Psoas muscle (tissue), 8 donors: ENCODE data around the gene TH. TPM values are rescaled to one million over a fixed set of nuclear protein-coding genes. Genes with fewer than 3 reads are reported as not detected.
A peak's percentile ranks its signal among the peaks of the same experiment; 100 is the strongest.

Source experiments
- ATAC-seq, 4 donors: fragments of 200-7000 bp; cut with Tn5 transposase; one replicate each; pipeline ENCODE4 v1.9.1; 2020; ENCODE audit warnings: moderate library complexity in 3 of 4, mild to moderate bottlenecking in 2 of 4
- DNase-seq, 2 donors: peaks; one replicate each; pipeline ENCODE4 v3.0.0-alpha.2; 2020
- H3K27ac ChIP-seq: fragments of 200-600 bp; one replicate; pipeline ENCODE4 v1.8.0; 2022
- H3K27me3 ChIP-seq, 3 donors: fragments of 200-600 bp in 1 of 3; one replicate each; pipeline versions ENCODE4 v1.6.1 to v1.8.0; 2013 to 2022; ENCODE audit warnings: low read length in 2 of 3, mild to moderate bottlenecking in 2 of 3, moderate library complexity in 1 of 3; ENCODE audit not compliant: insufficient read depth in 3 of 3
- H3K36me3 ChIP-seq, 2 donors: fragments of 200-600 bp in 1 of 2; one replicate each; pipeline versions ENCODE4 v1.6.1 to v1.8.0; 2013 to 2022; ENCODE audit warnings: low read depth in 1 of 2, mild to moderate bottlenecking in 1 of 2, moderate library complexity in 1 of 2; ENCODE audit not compliant: insufficient read depth in 1 of 2
- H3K4me1 ChIP-seq: fragments of 200-600 bp; one replicate; pipeline ENCODE4 v1.8.0; 2022
- H3K4me3 ChIP-seq: fragments of 200-600 bp; one replicate; pipeline ENCODE4 v1.8.0; 2022; ENCODE audit warnings: mild to moderate bottlenecking
- H3K9me3 ChIP-seq: fragments of 200-600 bp; one replicate; pipeline ENCODE4 v1.8.0; 2022
- WGBS, 3 donors: extraction: QIAGEN DNeasy Blood & Tissue Kit; methylation state at CpG; one replicate each; pipeline versions ENCODE4 v1.1.6 to v1.1.7; 2013; 5-methylcytosine and 5-hydroxymethylcytosine counted together
- intact Hi-C, 2 donors: fragments of 100-400 bp; cut with DNase I; formaldehyde crosslinking; loops; one replicate each; pipeline versions ENCODE4 v1.11.0 to v1.14.2; 2022
- polyA plus RNA-seq, 3 donors: library from polyadenylated mRNA; stranded (reverse); fragments of 200-250 nt; gene quantifications; one replicate each; pipeline ENCODE4 v1.2.3, GENCODE V29; 2013
- total RNA-seq, 4 donors: library from RNA; stranded (reverse); fragmentation: NEBNext Ultra II Directional in 2 of 4; extraction: Animal tissue kit (Norgen Biotek cat#: 25700) in 2 of 4; gene quantifications; one replicate each; pipeline versions ENCODE4 v1.2.1 to v1.2.4, GENCODE V29; 2021 to 2023
- TF ChIP-seq, protein P1 (sequence below): fragments of 200-600 bp; IDR thresholded peaks from one replicate; pipeline ENCODE4 v1.8.0; 2022; ENCODE audit warnings: antibody characterized with exemption
- donor health status: healthy with polysubstance abuse.
- donor health status: DM: no; HTN: no; CAD: no; lungs with moderate emphysema.
- donor health status: Bipolar disorder and iron deficiency.
- donor health status: healthy.
- donor health status: DM: yes; HTN: yes; CAD: no.
- donor health status: DM: no; HTN: no; CAD: no.
- donor health status: DM: no; HTN: no; CAD: no.
- donor health status: DM: yes; HTN: yes; CAD: no.

Gene TH
- total and polyA plus RNA-seq, 7 donors = 0.16 to 0.34 TPM; not detected in 5

DNA sequence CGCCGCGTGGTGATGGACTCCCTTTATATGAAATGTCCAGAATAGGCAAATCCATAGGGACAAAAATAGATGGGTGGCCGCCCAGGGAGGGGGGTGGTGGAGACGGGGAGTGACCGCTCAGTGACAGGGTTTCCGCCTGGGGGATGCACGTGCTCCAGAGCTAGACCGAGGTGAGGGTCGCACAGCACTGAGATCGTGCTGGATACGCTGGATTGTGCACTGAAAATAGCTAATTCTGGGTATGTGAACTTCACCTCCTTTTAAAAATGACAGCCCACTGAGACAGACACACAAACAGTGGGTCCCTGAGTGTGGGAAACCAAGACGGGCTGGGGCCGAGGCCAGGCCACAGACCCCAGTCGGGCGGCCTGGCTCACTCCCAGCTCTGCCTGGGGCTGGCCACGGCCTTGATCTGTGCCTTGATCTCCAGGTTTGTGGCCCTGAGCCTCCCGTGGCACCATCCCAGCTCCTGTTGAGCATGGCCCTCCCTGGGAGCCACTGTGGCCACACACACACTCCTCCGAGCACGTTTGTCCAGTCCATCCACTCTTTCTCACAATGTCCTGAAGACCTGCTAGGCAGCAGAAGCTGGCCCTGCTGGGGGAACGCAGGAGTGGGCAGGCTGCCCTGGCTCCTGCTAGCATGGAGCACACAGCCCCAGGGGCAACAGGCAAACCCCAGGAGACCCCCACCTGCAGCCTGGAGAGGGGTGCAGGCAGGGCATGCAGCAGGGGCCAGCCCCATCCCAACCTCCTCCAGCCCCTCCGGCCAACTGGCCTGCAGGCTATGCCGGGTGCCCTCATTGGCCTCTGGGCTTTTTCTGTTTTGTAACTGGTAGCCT lies 41.0 kb upstream of the TH start:
- Histone ChIP-seq H3K4me1 (no peaks in the 10 kb centered on the region), H3K36me3 (no peaks in the 10 kb centered on the region), H3K4me3 (no peak overlapping the region), H3K9me3 (no peaks in the 10 kb centered on the region), H3K27ac (no peak overlapping the region), H3K27me3 (peaks cover 0 to 31% (median 7%) of the 10 kb centered on the region in 3 donors)
- DNase-seq = peak; percentile 5 to 34
- no peak for ATAC-seq
- intact Hi-C loops = no loop called here
- 81 to 89% (median 87%) methylated on average over 23 of the region's 23 CpGs for WGBS, 3 donors
- TF ChIP-seq, protein P1, sequence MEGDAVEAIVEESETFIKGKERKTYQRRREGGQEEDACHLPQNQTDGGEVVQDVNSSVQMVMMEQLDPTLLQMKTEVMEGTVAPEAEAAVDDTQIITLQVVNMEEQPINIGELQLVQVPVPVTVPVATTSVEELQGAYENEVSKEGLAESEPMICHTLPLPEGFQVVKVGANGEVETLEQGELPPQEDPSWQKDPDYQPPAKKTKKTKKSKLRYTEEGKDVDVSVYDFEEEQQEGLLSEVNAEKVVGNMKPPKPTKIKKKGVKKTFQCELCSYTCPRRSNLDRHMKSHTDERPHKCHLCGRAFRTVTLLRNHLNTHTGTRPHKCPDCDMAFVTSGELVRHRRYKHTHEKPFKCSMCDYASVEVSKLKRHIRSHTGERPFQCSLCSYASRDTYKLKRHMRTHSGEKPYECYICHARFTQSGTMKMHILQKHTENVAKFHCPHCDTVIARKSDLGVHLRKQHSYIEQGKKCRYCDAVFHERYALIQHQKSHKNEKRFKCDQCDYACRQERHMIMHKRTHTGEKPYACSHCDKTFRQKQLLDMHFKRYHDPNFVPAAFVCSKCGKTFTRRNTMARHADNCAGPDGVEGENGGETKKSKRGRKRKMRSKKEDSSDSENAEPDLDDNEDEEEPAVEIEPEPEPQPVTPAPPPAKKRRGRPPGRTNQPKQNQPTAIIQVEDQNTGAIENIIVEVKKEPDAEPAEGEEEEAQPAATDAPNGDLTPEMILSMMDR = no peak

DNA sequence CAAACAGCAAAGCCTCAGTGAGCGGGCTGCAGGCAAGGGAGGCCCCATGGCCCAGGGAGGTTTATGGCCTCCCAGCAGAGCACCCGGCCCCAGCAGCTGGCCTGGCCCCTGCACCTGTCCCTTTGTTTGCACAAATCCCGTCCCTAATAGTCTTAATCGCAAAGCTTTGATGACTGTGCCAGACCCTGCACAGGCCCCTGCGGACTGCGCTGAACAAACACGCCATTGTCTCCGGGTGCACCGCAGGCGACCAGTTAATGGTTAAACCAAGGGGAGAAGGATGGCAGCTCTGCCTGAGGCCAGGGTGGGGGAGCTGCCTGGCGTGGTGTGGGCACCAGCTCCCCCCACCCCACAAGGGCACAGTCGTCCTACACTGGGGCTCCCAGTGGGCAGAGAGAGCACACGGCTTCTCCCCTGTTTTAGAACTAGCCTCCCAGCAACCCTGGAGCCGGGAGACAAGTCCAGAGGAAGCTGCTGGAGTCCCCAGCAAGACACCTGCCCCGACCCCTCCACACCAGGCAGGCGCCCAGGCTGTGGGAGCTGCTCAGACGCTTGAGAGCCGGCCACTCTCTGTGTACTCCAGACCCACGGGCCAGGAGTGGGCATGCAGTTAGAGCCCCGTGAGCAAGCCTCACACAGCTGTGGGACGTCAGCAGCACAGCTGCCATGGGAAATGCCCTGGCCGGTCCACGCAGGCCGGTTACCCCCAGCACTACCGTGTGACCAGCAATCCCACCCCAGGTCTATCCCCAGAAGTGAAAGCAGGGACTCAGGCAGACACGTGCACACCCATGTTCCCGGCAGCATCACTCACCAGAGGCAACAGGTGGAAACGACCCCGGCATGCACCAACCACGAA lies 39.7 kb upstream of the TH start:
- H3K27me3 ChIP-seq = peaks cover 0 to 38% (median 7%) of the 10 kb centered on the region in 3 donors
- TF ChIP-seq, protein P1 = no peak
- 31 to 46% (median 36%) methylated on average over 30 of the region's 30 CpGs for WGBS, 3 donors
- DNase-seq (peak in 1 of 2 donors; percentile 36), ATAC-seq (no peak)
- H3K27ac ChIP-seq = no peak overlapping the region
- no peaks in the 10 kb centered on the region for H3K4me1 ChIP-seq
- H3K4me3 ChIP-seq = no peak overlapping the region
- H3K36me3 ChIP-seq = no peaks in the 10 kb centered on the region
- intact Hi-C loops = no loop called here
- H3K9me3 ChIP-seq = no peaks in the 10 kb centered on the region

DNA sequence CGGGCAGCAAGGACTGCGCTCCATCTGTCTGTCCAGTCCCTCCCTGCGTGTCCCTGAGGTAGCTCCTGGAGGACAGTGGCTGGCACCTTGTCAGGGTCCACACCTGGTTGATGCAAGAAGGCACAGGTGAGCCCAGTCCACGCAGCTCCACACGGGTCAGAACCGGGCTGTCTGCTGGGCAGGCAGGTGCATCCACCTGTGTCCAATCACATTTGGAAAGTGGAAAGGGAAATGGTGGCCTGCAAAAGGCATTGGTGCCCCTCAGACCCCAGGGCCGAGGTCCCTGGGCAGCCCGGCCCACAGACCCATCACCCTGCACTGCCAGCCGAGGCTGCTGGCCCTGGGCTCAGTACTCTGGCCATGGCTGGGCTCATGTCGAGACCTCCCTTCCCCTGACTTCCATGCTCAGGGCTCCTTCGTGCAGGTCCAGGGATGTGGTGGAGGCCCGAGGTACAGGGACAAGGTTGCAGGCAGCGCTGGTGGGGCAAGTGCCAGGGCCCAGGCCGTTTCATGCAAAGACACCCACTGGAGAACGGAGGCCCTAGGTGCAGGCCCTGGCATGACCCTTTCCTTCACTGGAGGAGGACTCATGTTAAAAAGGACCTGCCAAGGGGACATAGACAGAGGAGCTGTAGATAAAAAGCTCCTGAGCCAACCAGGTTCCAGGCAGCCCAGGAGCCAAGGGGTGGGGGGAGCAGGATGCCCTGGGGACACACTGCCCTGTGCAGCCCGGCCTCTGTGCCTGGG lies 38.9 kb upstream of the TH start:
- ATAC-seq = no peak
- WGBS, 3 donors = 75 to 86% (median 75%) methylated on average over 16 of the region's 16 CpGs
- DNase-seq = peak; percentile 4 to 26

DNA sequence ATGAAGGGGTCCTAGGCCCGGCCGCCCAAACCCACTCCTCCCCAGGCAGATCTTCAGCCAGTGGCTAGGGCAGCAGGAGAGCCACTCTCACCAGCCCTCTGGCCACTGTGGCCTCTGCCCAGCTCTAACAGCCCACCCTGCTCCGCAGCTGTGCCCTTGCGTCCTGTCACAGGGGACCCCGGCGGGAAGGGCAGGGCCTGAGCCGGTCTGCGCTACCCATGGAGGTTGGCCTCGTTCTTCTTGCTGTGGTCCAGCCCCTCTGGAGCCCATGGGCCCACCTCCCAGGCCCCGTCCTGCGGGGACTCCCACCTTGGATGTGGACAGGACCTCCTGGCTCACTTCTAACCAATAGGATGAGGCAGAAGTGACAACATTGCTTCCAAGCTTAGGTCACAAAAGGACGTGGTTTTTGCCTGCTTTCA lies 38.3 kb upstream of the TH start:
- TF ChIP-seq, protein P1 = no peak
- Histone ChIP-seq H3K36me3 (no peaks in the 10 kb centered on the region), H3K27me3 (peaks cover 0 to 41% (median 7%) of the 10 kb centered on the region in 3 donors), H3K9me3 (no peaks in the 10 kb centered on the region), H3K4me3 (no peak overlapping the region), H3K27ac (no peak overlapping the region), H3K4me1 (no peaks in the 10 kb centered on the region)
- no peak for ATAC-seq
- DNase-seq = peak in 1 of 2 donors; percentile 7
- intact Hi-C loops = no loop called here
- 75 to 89% (median 82%) methylated on average over 12 of the region's 12 CpGs for WGBS, 3 donors

More for the DNA sequence above, 38.9 kb upstream of the TH start:
- H3K4me1 ChIP-seq = no peaks in the 10 kb centered on the region
- H3K9me3 ChIP-seq = no peaks in the 10 kb centered on the region
- no peak overlapping the region for H3K27ac ChIP-seq
- peaks cover 0 to 41% (median 7%) of the 10 kb centered on the region in 3 donors for H3K27me3 ChIP-seq
- no peak overlapping the region for H3K4me3 ChIP-seq
- H3K36me3 ChIP-seq = no peaks in the 10 kb centered on the region
- intact Hi-C loops = no loop called here
- TF ChIP-seq, protein P1 = no peak
